ENCODE data around the gene OPN1MW.
"Not testable (repeated sequence)": the region's sequence is repeated elsewhere in the genome, so short reads cannot be mapped to it uniquely, and the experiment has no call there.

OPN1MW gene

DNA sequence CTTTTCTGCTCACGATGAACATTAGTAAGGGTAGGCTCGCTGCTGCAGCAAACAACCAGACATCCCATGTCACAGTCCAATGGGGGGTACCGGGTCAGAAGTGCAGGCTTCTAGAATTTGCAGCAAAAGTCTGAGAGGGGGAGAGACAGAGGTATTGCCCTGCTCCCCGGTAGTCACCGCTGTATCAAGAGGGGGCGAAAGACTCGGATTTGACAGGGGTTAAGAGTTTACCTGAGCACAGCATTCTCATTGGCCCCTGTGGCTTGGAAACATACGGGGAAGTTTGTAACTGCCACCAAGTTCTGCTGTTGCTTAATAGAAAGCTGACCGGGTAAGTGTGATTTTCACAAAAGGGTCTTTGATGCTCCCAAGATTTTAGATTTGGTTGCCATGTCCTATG, 28.7 kb downstream of the OPN1MW start:
- not testable (repeated sequence) for DNase-seq (ENCODE audit: low spot score)

DNA sequence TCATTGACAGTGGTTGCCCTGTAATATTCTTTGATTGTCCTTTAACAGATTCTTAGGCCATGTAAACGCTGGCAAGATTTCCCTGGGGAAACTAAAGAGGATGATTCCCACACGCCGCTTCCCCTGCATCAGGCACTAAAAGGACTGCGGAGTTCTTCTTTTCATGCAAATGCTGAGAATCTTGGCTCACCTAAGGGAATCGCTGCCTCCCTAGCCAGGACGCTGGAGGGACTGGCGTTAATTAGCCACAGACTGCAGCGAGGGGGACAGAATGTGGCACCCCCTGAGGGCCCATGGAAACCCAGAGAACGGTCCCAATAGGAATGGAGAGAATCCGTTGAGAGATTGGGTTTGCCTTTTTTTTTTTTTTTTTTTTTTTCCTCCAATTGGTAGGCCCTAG, 29.1 kb downstream of the OPN1MW start:
- DNase-seq (ENCODE audit: low spot score): not testable (repeated sequence)

DNA sequence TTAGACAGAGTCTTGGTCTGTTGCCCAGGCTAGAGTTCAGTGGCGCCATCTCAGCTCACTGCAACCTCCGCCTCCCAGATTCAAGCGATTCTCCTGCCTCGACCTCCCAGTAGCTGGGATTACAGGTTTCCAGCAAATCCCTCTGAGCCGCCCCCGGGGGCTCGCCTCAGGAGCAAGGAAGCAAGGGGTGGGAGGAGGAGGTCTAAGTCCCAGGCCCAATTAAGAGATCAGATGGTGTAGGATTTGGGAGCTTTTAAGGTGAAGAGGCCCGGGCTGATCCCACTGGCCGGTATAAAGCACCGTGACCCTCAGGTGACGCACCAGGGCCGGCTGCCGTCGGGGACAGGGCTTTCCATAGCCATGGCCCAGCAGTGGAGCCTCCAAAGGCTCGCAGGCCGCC, 37.1 kb downstream of the OPN1MW start, which contains the start of gene OPN1MW2:
Gene OPN1MW2 (plus strand): TSS at position 301 of the 400 bp plus-strand sequence. CDS start 60 bp downstream, at position 361.
- not testable (repeated sequence) for DNase-seq (ENCODE audit: low spot score)

DNA sequence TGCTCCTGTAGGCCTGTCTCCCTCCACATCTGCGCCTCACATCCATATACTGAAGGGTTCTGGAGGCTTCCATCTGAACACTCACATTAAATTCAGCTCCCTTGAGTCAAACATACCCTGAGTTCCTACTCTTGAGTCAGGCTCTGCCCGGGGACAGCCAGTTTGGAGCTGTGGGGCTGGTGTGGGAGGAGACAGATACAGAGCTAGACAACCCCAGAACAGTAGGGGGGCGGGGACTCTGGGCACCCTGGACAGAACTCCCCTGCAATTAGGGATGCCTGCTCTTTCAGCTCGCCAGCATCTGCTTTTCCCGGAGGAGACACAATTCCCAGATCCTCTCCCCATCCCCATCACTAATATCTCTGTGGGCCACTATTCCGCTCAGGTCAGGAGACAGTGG, 42.9 kb downstream of the OPN1MW start:
- DNase-seq (ENCODE audit: low spot score): not testable (repeated sequence)

DNA sequence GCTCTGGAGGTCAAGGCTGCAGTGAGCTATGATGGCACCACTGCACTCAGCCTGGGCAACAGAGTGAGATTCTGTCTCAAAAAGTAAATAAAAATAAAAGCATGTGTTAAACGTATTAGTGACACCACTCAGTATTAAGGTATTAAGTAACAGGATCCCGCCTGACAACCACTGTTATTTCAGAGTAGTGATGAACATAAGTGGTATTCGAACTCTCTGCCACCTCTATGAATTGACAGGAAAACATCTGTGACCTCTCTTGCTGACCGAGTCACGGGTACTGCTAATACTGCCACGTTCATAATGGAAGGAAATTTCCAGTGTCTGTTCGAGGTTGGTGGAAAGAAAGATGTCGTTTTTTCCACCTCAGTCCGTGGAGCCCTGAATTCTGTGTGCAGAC, 44.3 kb downstream of the OPN1MW start:
- not testable (repeated sequence) for DNase-seq (ENCODE audit: low spot score)

DNA sequence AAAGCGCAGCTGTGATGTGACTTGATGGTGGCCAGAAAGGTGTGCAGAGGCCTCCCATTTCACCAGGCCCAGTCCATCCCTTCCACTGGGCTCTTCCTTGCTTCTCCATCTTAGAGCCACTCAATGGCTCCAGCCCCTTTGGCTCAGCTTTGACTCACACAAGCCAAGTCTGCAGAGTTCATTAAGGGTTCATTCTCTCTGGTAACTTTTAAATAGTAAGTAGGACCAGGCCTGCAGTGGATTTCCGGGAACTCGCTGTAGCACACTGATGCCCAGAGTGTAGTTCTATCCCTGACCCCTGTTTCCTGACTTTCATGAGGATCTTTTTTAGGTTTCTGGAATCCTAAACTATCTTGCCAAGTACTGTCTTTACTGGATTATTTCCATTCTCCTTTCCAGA, 49.0 kb downstream of the OPN1MW start:
- not testable (repeated sequence) for DNase-seq (ENCODE audit: low spot score)

DNA sequence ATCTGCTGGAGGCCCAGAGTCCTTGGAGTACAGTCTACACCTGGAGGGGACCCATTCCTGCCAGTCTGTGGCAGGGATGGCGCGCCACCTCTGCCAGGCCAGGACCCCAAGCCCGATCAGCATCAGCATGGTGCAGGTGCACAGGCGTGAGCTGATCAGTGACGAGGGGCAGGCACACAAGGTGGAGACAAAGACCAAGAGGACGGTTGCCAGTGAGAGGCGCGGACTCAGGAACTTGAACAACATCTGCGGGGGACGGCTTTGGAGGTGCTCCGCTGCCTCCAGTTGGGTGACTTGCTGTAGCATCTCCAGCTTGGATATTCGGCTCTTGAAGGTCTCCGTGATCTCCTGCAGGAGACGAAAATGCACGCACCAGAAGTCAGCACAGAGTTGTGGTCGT, 51.2 kb downstream of the OPN1MW start:
- not testable (repeated sequence) for DNase-seq (ENCODE audit: low spot score)

DNA sequence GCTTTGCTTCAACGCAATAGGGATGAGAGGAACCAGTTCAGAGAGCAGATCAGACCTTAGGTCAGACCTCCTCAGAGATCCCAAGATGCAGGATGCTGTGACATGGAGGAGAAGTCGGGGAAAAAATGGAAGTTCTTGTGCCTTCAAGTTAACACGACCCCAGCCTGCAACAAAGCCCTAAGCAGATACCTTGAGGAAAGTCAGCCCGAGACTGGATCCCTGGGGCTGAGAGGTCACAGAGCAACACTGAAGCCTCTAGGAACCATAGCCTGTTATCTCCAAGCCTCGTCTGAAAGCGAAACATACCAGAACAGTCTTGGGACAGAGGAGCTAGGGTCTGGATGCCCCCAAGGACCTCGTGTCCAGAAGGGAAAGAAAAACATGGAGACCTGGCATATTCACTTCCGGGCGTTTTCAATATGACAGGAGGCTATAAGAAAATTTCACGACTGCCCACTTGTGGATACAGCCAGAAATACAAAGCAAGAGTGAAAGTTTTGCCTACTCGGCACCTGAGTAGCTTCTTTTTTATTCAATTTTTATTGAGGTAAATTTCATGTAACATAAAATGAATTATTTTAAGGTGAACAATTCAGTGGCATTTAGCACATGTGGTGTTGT, 56.7 kb downstream of the OPN1MW start:
- DNase-seq (ENCODE audit: low spot score): not testable (repeated sequence)

DNA sequence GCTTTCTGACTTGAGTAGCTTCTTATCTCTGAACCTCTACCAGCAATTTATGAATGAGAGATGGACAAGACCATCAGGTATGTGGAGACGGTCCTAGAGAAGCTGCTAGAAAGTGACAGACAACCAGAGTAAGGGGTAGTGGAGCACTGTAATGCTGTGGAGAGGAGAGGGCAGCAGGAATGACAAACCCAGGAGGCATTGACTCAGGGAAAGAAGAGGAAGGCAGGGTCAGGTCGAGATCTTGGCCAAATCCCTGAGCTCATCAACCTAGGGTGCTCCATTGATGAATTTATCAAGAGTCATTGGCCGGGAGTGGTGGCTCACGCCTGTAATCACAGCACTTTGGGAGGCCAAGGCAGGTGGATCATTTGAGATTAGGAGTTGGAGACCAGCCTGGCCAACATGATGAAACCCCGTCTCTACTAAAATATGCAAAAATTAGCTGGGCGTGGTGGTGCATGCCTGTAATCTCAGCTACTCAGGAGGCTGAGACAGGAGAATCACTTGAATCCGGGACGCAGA, 57.6 kb downstream of the OPN1MW start:
- DNase-seq (ENCODE audit: low spot score): not testable (repeated sequence)

Measured in AG20443 (cell line).